ENCODE data around the gene NDUFB6. TPM values are rescaled to one million over a fixed set of nuclear protein-coding genes. Genes with fewer than 3 reads are reported as not detected.
"Not testable (repeated sequence)": the region's sequence is repeated elsewhere in the genome, so short reads cannot be mapped to it uniquely, and the experiment has no call there.

The NDUFB6 gene
- polyA plus RNA-seq, 2 donors = 26.2 to 37.4 TPM

GRCh38 chr9:32551276-32552051, 21.5 kb downstream of the NDUFB6 start:
- 0% methylated on average over 36 of the region's 36 CpGs for WGBS, 2 donors

GRCh38 chr9:32550562-32551275, 22.2 kb downstream of the NDUFB6 start:
- no peaks in the 10 kb centered on the region for H3K36me3 ChIP-seq (ENCODE audit: control insufficient read depth in 2 of 2, insufficient read depth in 2 of 2, low read length in 1 of 2)
- no peaks in the 10 kb centered on the region for H3K9me3 ChIP-seq (ENCODE audit: control insufficient read depth in 2 of 2, insufficient read depth in 1 of 2, low read depth in 1 of 2, low read length in 1 of 2)
- H3K27ac ChIP-seq (ENCODE audit: low read depth in 2 of 2, low read length in 1 of 2) = peak overlapping the region; percentile 94 to 97
- WGBS, 2 donors = 0% methylated on average over 67 to 75 of the region's 75 CpGs
- peak overlapping the region; percentile 83 to 99 for H3K4me3 ChIP-seq (ENCODE audit: low read depth in 1 of 2, low read length in 2 of 2)
- H3K4me1 ChIP-seq (ENCODE audit: control insufficient read depth in 2 of 2, insufficient read depth in 2 of 2, low read length in 1 of 2) = no peaks in the 10 kb centered on the region
- no peaks in the 10 kb centered on the region for H3K27me3 ChIP-seq (ENCODE audit: control insufficient read depth in 1 of 2, insufficient read depth in 2 of 2, low read length in 2 of 2)

More at GRCh38 chr9:32551276-32552051, 21.5 kb downstream of the NDUFB6 start:
- Histone ChIP-seq H3K27me3 (ENCODE audit: control insufficient read depth in 1 of 2, insufficient read depth in 2 of 2, low read length in 2 of 2) (no peaks in the 10 kb centered on the region), H3K4me3 (ENCODE audit: low read depth in 1 of 2, low read length in 2 of 2) (peak overlapping the region; percentile 83 to 99), H3K9me3 (ENCODE audit: control insufficient read depth in 2 of 2, insufficient read depth in 1 of 2, low read depth in 1 of 2, low read length in 1 of 2) (no peaks in the 10 kb centered on the region), H3K4me1 (ENCODE audit: control insufficient read depth in 2 of 2, insufficient read depth in 2 of 2, low read length in 1 of 2) (no peaks in the 10 kb centered on the region), H3K27ac (ENCODE audit: low read depth in 2 of 2, low read length in 1 of 2) (peak overlapping the region; percentile 94 to 97), H3K36me3 (ENCODE audit: control insufficient read depth in 2 of 2, insufficient read depth in 2 of 2, low read length in 1 of 2) (no peaks in the 10 kb centered on the region)

GRCh38 chr9:32550150-32550561, 22.8 kb downstream of the NDUFB6 start:
- Histone ChIP-seq H3K4me3 (ENCODE audit: low read depth in 1 of 2, low read length in 2 of 2) (peak overlapping the region; percentile 83 to 99), H3K4me1 (ENCODE audit: control insufficient read depth in 2 of 2, insufficient read depth in 2 of 2, low read length in 1 of 2) (no peaks in the 10 kb centered on the region), H3K9me3 (ENCODE audit: control insufficient read depth in 2 of 2, insufficient read depth in 1 of 2, low read depth in 1 of 2, low read length in 1 of 2) (no peaks in the 10 kb centered on the region), H3K27ac (ENCODE audit: low read depth in 2 of 2, low read length in 1 of 2) (peak overlapping the region; percentile 94 to 97), H3K36me3 (ENCODE audit: control insufficient read depth in 2 of 2, insufficient read depth in 2 of 2, low read length in 1 of 2) (no peaks in the 10 kb centered on the region), H3K27me3 (ENCODE audit: control insufficient read depth in 1 of 2, insufficient read depth in 2 of 2, low read length in 2 of 2) (no peaks in the 10 kb centered on the region)
- 1 to 2% methylated on average over 10 of the region's 10 CpGs for WGBS, 2 donors

DNA sequence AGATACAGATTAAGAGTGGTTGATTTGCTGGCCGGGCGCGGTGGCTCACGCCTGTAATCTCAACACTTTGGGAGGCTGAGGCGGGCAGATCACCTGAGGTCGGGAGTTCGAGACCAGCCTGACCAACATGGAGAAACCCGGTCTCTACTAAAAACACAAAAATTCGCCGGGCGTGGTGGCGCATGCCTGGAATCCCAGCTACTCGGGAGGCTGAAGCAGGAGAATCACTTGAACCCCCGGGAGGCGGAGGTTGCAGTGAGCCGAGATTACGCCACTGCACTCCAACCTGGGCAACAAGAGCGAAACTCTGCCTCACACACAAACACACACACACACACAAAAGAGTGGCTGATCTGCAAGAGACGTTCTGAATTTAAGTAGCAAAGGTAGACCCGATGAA, 24.7 kb downstream of the NDUFB6 start:
- H3K4me3 ChIP-seq (ENCODE audit: low read depth in 1 of 2, low read length in 2 of 2); H3K27me3 ChIP-seq (ENCODE audit: control insufficient read depth in 1 of 2, insufficient read depth in 2 of 2, low read length in 2 of 2); H3K9me3 ChIP-seq (ENCODE audit: control insufficient read depth in 2 of 2, insufficient read depth in 1 of 2, low read depth in 1 of 2, low read length in 1 of 2); H3K36me3 ChIP-seq (ENCODE audit: control insufficient read depth in 2 of 2, insufficient read depth in 2 of 2, low read length in 1 of 2); H3K4me1 ChIP-seq (ENCODE audit: control insufficient read depth in 2 of 2, insufficient read depth in 2 of 2, low read length in 1 of 2); H3K27ac ChIP-seq (ENCODE audit: low read depth in 2 of 2, low read length in 1 of 2): not testable (repeated sequence)
- WGBS, 2 donors = 97 to 99% methylated on average over 20 of the region's 20 CpGs

GRCh38 chr9:32545884-32546283, 27.1 kb downstream of the NDUFB6 start:
- peaks cover 0 to 3% of the 10 kb centered on the region in 2 donors for H3K36me3 ChIP-seq (ENCODE audit: control insufficient read depth in 2 of 2, insufficient read depth in 2 of 2, low read length in 1 of 2)
- no peaks in the 10 kb centered on the region for H3K4me1 ChIP-seq (ENCODE audit: control insufficient read depth in 2 of 2, insufficient read depth in 2 of 2, low read length in 1 of 2)
- H3K27ac ChIP-seq (ENCODE audit: low read depth in 2 of 2, low read length in 1 of 2) = no peak overlapping the region
- no peak overlapping the region for H3K4me3 ChIP-seq (ENCODE audit: low read depth in 1 of 2, low read length in 2 of 2)
- 89 to 95% methylated on average over 1 of the region's 1 CpG for WGBS, 2 donors
- no peaks in the 10 kb centered on the region for H3K27me3 ChIP-seq (ENCODE audit: control insufficient read depth in 1 of 2, insufficient read depth in 2 of 2, low read length in 2 of 2)
- no peaks in the 10 kb centered on the region for H3K9me3 ChIP-seq (ENCODE audit: control insufficient read depth in 2 of 2, insufficient read depth in 1 of 2, low read depth in 1 of 2, low read length in 1 of 2)

DNA sequence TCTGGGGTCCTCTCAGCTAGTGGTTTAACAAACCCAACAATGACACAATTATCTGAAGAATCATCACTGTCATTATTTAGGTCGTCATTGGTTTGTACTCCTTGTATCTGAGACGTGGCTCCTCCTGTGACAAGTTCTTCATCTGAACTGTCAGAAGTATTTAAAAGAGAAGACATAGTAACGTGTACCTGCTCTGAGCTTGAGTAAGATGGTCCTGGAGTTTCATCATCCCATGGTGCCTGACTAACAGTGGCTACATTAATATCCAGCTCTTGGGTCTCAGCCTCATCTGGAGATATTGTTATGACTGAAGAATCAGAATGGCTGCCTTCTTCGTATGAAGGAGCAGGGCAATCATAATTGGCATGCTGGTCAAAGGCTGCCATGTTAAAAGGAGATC, 29.9 kb downstream of the NDUFB6 start:
- Histone ChIP-seq H3K36me3 (ENCODE audit: control insufficient read depth in 2 of 2, insufficient read depth in 2 of 2, low read length in 1 of 2) (peaks cover 0 to 3% of the 10 kb centered on the region in 2 donors), H3K27ac (ENCODE audit: low read depth in 2 of 2, low read length in 1 of 2) (no peak overlapping the region), H3K4me1 (ENCODE audit: control insufficient read depth in 2 of 2, insufficient read depth in 2 of 2, low read length in 1 of 2) (no peaks in the 10 kb centered on the region), H3K27me3 (ENCODE audit: control insufficient read depth in 1 of 2, insufficient read depth in 2 of 2, low read length in 2 of 2) (no peaks in the 10 kb centered on the region), H3K9me3 (ENCODE audit: control insufficient read depth in 2 of 2, insufficient read depth in 1 of 2, low read depth in 1 of 2, low read length in 1 of 2) (no peaks in the 10 kb centered on the region), H3K4me3 (ENCODE audit: low read depth in 1 of 2, low read length in 2 of 2) (no peak overlapping the region)
- WGBS, 2 donors = 92 to 95% methylated on average over 4 of the region's 4 CpGs

- Histone ChIP-seq H3K4me3 (ENCODE audit: low read depth in 1 of 2, low read length in 2 of 2) (no peak overlapping the region), H3K4me1 (ENCODE audit: control insufficient read depth in 2 of 2, insufficient read depth in 2 of 2, low read length in 1 of 2) (no peaks in the 10 kb centered on the region), H3K9me3 (ENCODE audit: control insufficient read depth in 2 of 2, insufficient read depth in 1 of 2, low read depth in 1 of 2, low read length in 1 of 2) (no peaks in the 10 kb centered on the region), H3K27ac (ENCODE audit: low read depth in 2 of 2, low read length in 1 of 2) (no peak overlapping the region), H3K36me3 (ENCODE audit: control insufficient read depth in 2 of 2, insufficient read depth in 2 of 2, low read length in 1 of 2) (no peaks in the 10 kb centered on the region), H3K27me3 (ENCODE audit: control insufficient read depth in 1 of 2, insufficient read depth in 2 of 2, low read length in 2 of 2) (no peaks in the 10 kb centered on the region)
- WGBS, 2 donors = 95 to 96% methylated on average over 4 of the region's 4 CpGs
Measured at GRCh38 chr9:32533816-32534215, 39.1 kb downstream of the NDUFB6 start.

DNA sequence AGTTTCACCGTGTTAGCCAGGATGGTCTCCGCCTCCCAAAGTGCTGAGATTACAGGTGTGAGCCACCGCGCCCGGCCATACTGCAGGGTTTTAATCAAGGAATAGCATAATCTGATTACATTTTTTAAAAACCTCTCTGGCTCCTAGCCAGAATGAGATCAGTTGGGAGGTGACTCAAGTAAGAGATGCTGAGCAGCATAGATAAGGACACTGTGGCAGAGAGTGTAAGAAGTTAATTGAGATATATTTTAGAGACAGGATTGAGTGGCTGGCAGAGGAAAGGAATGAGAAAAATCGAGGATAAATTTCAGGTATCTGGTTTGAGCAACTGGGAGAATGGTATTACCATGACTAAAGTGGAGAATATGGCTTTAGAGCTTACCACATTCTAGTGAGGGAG, 39.6 kb downstream of the NDUFB6 start:
- H3K9me3 ChIP-seq (ENCODE audit: control insufficient read depth in 2 of 2, insufficient read depth in 1 of 2, low read depth in 1 of 2, low read length in 1 of 2) = no peaks in the 10 kb centered on the region
- H3K27ac ChIP-seq (ENCODE audit: low read depth in 2 of 2, low read length in 1 of 2) = no peak overlapping the region
- H3K4me1 ChIP-seq (ENCODE audit: control insufficient read depth in 2 of 2, insufficient read depth in 2 of 2, low read length in 1 of 2) = no peaks in the 10 kb centered on the region
- no peaks in the 10 kb centered on the region for H3K27me3 ChIP-seq (ENCODE audit: control insufficient read depth in 1 of 2, insufficient read depth in 2 of 2, low read length in 2 of 2)
- H3K36me3 ChIP-seq (ENCODE audit: control insufficient read depth in 2 of 2, insufficient read depth in 2 of 2, low read length in 1 of 2) = no peaks in the 10 kb centered on the region
- 96 to 97% methylated on average over 6 of the region's 6 CpGs for WGBS, 2 donors
- H3K4me3 ChIP-seq (ENCODE audit: low read depth in 1 of 2, low read length in 2 of 2) = no peak overlapping the region

DNA sequence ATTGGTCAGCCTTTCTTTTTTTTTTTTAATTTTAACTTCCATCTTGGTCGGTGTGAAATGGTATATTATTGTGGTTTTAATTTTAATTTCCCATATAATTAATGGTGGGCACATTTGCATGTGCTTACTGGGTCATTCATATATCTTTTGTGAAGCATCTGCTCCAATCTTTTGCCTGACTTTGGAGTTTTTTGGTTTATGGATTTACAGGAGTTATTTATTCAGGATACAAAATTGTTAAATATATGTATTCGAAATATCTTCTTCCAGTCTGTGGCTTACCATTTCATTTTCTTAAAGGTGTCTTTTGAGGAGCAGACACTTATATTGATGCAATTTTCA, 46.3 kb downstream of the NDUFB6 start:
- Histone ChIP-seq H3K27me3 (ENCODE audit: control insufficient read depth in 1 of 2, insufficient read depth in 2 of 2, low read length in 2 of 2) (no peaks in the 10 kb centered on the region), H3K4me1 (ENCODE audit: control insufficient read depth in 2 of 2, insufficient read depth in 2 of 2, low read length in 1 of 2) (peaks cover 0 to 3% of the 10 kb centered on the region in 2 donors), H3K36me3 (ENCODE audit: control insufficient read depth in 2 of 2, insufficient read depth in 2 of 2, low read length in 1 of 2) (no peaks in the 10 kb centered on the region), H3K9me3 (ENCODE audit: control insufficient read depth in 2 of 2, insufficient read depth in 1 of 2, low read depth in 1 of 2, low read length in 1 of 2) (no peaks in the 10 kb centered on the region), H3K27ac (ENCODE audit: low read depth in 2 of 2, low read length in 1 of 2) (peak overlapping the region; percentile 69 to 95), H3K4me3 (ENCODE audit: low read depth in 1 of 2, low read length in 2 of 2) (peak overlapping the region; percentile 59 to 92)
- WGBS, 2 donors = 10 to 15% methylated on average over 2 of the region's 2 CpGs
